HepG2 (cell line): ENCODE data around the gene NME2. TPM values are rescaled to one million over a fixed set of nuclear protein-coding genes. Genes with fewer than 3 reads are reported as not detected.
A peak's percentile ranks its signal among the peaks of the same experiment; 100 is the strongest.

Experiments used
- ARNTL ChIP-seq: sonication (generic); formaldehyde crosslinking; IDR thresholded peaks from 2 replicates; pipeline ENCODE4 v1.4.0; 2020; ENCODE audit warnings: mild to moderate bottlenecking, missing genetic modification reagents
- FOXO1 ChIP-seq: sonication (generic); formaldehyde crosslinking; IDR thresholded peaks from 2 replicates; pipeline ENCODE4 v1.4.0; 2020; ENCODE audit warnings: missing genetic modification reagents
- HOXA3 ChIP-seq: sonication (generic); formaldehyde crosslinking; IDR thresholded peaks from 2 replicates; pipeline ENCODE4 v1.5.0; 2020; ENCODE audit warnings: missing genetic modification reagents
- ISX ChIP-seq: sonication (generic); formaldehyde crosslinking; conservative IDR thresholded peaks from 2 replicates; pipeline ENCODE4 v1.5.0; 2020; ENCODE audit warnings: missing genetic modification reagents
- PLRG1 ChIP-seq: fragments of 450-650 bp; conservative IDR thresholded peaks from 2 replicates; pipeline ENCODE4 v1.6.1; 2016
- SIN3A ChIP-seq: IDR thresholded peaks from 2 replicates; pipeline ENCODE4 v1.6.1; 2011; ENCODE audit warnings: low read depth, mild to moderate bottlenecking, control low read depth, low read length, borderline replicate concordance
- ZNF253 ChIP-seq: sonication (generic); formaldehyde crosslinking; IDR thresholded peaks from 2 replicates; pipeline ENCODE4 v1.8.0; 2022; ENCODE audit warnings: mild to moderate bottlenecking, missing genetic modification reagents, borderline replicate concordance
- ZNF326 ChIP-seq: sonication (generic); formaldehyde crosslinking; IDR thresholded peaks from 2 replicates; pipeline ENCODE4 v1.4.0; 2020; ENCODE audit warnings: missing genetic modification reagents, borderline replicate concordance
- ZNF496 ChIP-seq: sonication (generic); formaldehyde crosslinking; IDR thresholded peaks from 2 replicates; pipeline ENCODE4 v1.8.1; 2023; ENCODE audit warnings: mild to moderate bottlenecking, moderate library complexity, missing genetic modification reagents; ENCODE audit not compliant: insufficient replicate concordance
- ZNF777 ChIP-seq: sonication (generic); formaldehyde crosslinking; IDR thresholded peaks from 2 replicates; pipeline ENCODE4 v1.4.0; 2020; ENCODE audit warnings: missing genetic modification reagents
- ZNF790 ChIP-seq: sonication (generic); formaldehyde crosslinking; IDR thresholded peaks from 2 replicates; pipeline ENCODE4 v1.8.0; 2022; ENCODE audit warnings: missing genetic modification reagents, mild to moderate bottlenecking, borderline replicate concordance
- polyA plus RNA-seq, 8 experiments: library from polyadenylated mRNA; depleted of rRNA in 3 of 8; stranded (reverse) in 7 of 8; unstranded in 1 of 8; fragments of >200 nt; fragmentation: Illumina TruSeq in 4 of 8; extraction: Trizol in 4 of 8; gene quantifications; 2 replicates each; pipeline versions ENCODE4 v1.2.1 to v1.2.3, GENCODE V29; 2011 to 2016; ENCODE audit warnings: low read depth in 4 of 8, missing spikeins in 1 of 8, mixed read lengths in 1 of 8; ENCODE audit not compliant: insufficient read depth in 1 of 8
- total RNA-seq, 5 experiments: library from RNA; depleted of rRNA; stranded (reverse); fragments of >200 nt; fragmentation: Illumina TruSeq; extraction: Trizol; gene quantifications; 2 replicates each; pipeline ENCODE4 v1.2.3, GENCODE V29; 2016; ENCODE audit warnings: low read depth in 1 of 5
- TF ChIP-seq, protein P1 (sequence below): sonication (generic); formaldehyde crosslinking; IDR thresholded peaks from 2 replicates; pipeline ENCODE4 v1.4.0; 2020; ENCODE audit warnings: missing genetic modification reagents, low read depth, mild to moderate bottlenecking, borderline replicate concordance
- TF ChIP-seq, protein P2 (sequence below): sonication (generic); formaldehyde crosslinking; IDR thresholded peaks from 2 replicates; pipeline ENCODE4 v1.5.0; 2020; ENCODE audit warnings: missing genetic modification reagents
- TF ChIP-seq, protein P3 (sequence below): sonication (generic); formaldehyde crosslinking; IDR thresholded peaks from 2 replicates; pipeline ENCODE4 v1.4.0; 2020; ENCODE audit warnings: missing genetic modification reagents, mild to moderate bottlenecking, borderline replicate concordance
- TF ChIP-seq, protein P4 (sequence below), 2 experiments: sonication (generic) in 1 of 2; formaldehyde crosslinking in 1 of 2; IDR thresholded peaks; 2 replicates each; pipeline versions ENCODE4 v1.5.1 to v1.6.1; 2011 to 2020; ENCODE audit warnings: borderline replicate concordance in 1 of 2, low read depth in 1 of 2, low read length in 1 of 2, mild to moderate bottlenecking in 1 of 2, missing genetic modification reagents in 1 of 2, moderate library complexity in 1 of 2
- TF ChIP-seq, protein P5 (sequence below): sonication (generic); formaldehyde crosslinking; IDR thresholded peaks from 2 replicates; pipeline ENCODE4 v1.8.0; 2023; ENCODE audit warnings: mild to moderate bottlenecking, missing genetic modification reagents
- TF ChIP-seq, protein P6 (sequence below), 2 experiments: fragments of 450-650 bp in 1 of 2; sonication (generic) in 1 of 2; formaldehyde crosslinking; IDR thresholded peaks; 2 replicates each; pipeline versions ENCODE4 v1.5.0 to v1.8.0; 2020 to 2022; ENCODE audit warnings: mild to moderate bottlenecking in 1 of 2, missing genetic modification reagents in 1 of 2
- TF ChIP-seq, protein P7 (sequence below): sonication (generic); formaldehyde crosslinking; IDR thresholded peaks from 2 replicates; pipeline ENCODE4 v1.8.1; 2023; ENCODE audit warnings: missing genetic modification reagents, inconsistent platforms, borderline replicate concordance

Gene NME2
- total and polyA plus RNA-seq, 2 of the 13 experiments (the other 11 are each of a cell fraction or from before 2014, with no cell fraction given) = 790 to 1,213 TPM

DNA sequence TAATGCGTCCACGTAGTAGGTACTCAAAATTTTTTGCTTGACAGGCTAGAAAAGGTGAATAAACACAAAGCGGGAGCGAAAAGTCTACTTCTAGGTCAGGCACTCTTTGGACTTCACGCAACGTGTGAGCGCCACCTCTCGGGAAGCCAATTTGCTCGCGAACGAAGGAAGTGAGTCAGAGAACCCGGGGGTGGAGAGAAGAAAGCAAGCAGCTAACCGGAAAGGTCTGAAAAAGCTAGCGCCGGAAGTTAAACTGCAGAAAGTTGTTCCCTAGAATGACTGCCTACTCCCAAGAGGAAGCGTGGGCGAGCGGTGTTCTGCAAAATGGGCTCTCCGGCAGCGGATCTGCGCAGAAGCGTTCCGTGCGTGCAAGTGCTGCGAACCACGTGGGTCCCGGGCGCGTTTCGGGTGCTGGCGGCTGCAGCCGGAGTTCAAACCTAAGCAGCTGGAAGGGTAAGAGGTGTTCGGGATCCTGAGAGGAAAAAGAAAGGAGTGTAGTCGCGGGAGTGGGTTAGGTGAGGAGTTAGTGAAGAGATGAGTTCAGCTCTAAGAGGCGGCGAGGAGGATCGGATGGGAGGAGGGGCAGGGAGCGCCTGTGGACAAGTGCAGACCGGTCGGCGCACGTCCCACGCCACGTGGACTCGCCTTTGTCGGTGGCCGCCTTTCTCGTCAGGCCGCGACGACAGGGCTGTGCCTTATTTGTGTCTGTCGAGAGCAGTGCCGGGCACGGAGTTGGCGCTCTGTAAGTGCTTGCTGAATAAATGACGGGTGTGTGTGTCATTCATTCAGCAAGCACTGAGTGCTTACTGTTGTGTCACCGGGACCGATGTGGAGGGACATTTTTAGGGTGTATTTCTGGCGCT, 12.8 kb upstream of the NME2 start, which contains the start of gene NME1 (continued):
- peak; percentile 76 for TF ChIP-seq ZNF777 (CRISPR knock-in tag)
- TF ChIP-seq, protein P1, sequence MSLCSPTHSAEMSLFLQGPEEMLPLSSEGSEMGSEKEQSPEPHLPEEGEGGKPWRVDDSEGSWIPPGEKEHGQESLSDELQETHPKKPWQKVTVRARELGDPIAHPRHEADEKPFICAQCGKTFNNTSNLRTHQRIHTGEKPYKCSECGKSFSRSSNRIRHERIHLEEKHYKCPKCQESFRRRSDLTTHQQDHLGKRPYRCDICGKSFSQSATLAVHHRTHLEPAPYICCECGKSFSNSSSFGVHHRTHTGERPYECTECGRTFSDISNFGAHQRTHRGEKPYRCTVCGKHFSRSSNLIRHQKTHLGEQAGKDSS (CRISPR knock-in tag) = peak; percentile 99
- TF ChIP-seq, protein P2, sequence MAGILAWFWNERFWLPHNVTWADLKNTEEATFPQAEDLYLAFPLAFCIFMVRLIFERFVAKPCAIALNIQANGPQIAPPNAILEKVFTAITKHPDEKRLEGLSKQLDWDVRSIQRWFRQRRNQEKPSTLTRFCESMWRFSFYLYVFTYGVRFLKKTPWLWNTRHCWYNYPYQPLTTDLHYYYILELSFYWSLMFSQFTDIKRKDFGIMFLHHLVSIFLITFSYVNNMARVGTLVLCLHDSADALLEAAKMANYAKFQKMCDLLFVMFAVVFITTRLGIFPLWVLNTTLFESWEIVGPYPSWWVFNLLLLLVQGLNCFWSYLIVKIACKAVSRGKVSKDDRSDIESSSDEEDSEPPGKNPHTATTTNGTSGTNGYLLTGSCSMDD (CRISPR knock-in tag) = no peak
- TF ChIP-seq SIN3A = peak; percentile 100
- no peak for TF ChIP-seq ZNF496
- peak; percentile 66 for TF ChIP-seq ZNF253 (CRISPR knock-in tag)
- peak; percentile 93 for TF ChIP-seq ZNF790 (CRISPR knock-in tag)
- peak; percentile 96 for TF ChIP-seq ARNTL (CRISPR knock-in tag)
- TF ChIP-seq ZNF326 (CRISPR knock-in tag) = peak; percentile 30; the same call in 1 of the 2 replicates
- TF ChIP-seq FOXO1 (CRISPR knock-in tag) = peak; percentile 93
- peak; percentile 99 for TF ChIP-seq HOXA3 (CRISPR knock-in tag)
- TF ChIP-seq, protein P3, sequence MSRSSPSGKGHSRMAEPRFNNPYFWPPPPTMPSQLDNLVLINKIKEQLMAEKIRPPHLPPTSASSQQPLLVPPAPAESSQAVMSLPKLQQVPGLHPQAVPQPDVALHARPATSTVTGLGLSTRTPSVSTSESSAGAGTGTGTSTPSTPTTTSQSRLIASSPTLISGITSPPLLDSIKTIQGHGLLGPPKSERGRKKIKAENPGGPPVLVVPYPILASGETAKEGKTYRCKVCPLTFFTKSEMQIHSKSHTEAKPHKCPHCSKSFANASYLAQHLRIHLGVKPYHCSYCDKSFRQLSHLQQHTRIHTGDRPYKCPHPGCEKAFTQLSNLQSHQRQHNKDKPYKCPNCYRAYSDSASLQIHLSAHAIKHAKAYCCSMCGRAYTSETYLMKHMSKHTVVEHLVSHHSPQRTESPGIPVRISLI = peak; percentile 98
- no peak for TF ChIP-seq PLRG1
- TF ChIP-seq, protein P4, sequence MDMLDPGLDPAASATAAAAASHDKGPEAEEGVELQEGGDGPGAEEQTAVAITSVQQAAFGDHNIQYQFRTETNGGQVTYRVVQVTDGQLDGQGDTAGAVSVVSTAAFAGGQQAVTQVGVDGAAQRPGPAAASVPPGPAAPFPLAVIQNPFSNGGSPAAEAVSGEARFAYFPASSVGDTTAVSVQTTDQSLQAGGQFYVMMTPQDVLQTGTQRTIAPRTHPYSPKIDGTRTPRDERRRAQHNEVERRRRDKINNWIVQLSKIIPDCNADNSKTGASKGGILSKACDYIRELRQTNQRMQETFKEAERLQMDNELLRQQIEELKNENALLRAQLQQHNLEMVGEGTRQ (IDR thresholded peaks at IDR 0.05; ENCODE audit: low read depth, low read length) = peak; percentile 77
- TF ChIP-seq, protein P4 (CRISPR knock-in tag; IDR thresholded peaks at IDR 0.05; ENCODE audit: borderline replicate concordance) = peak; percentile 92; the same call in 1 of the 2 replicates
- TF ChIP-seq, protein P5, sequence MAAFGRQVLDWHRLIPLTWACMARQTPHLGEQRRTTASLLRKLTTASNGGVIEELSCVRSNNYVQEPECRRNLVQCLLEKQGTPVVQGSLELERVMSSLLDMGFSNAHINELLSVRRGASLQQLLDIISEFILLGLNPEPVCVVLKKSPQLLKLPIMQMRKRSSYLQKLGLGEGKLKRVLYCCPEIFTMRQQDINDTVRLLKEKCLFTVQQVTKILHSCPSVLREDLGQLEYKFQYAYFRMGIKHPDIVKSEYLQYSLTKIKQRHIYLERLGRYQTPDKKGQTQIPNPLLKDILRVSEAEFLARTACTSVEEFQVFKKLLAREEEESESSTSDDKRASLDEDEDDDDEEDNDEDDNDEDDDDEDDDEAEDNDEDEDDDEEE (CRISPR knock-in tag) = peak; percentile 97
- TF ChIP-seq ISX (CRISPR knock-in tag) = 0 out of 2 replicates have a peak, but pooled peaks have one; percentile 82
- TF ChIP-seq, protein P6, sequence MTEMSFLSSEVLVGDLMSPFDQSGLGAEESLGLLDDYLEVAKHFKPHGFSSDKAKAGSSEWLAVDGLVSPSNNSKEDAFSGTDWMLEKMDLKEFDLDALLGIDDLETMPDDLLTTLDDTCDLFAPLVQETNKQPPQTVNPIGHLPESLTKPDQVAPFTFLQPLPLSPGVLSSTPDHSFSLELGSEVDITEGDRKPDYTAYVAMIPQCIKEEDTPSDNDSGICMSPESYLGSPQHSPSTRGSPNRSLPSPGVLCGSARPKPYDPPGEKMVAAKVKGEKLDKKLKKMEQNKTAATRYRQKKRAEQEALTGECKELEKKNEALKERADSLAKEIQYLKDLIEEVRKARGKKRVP (CRISPR knock-in tag; IDR thresholded peaks at IDR 0.05) = no peak; a peak in 2 of 4 replicates
- TF ChIP-seq, protein P7, sequence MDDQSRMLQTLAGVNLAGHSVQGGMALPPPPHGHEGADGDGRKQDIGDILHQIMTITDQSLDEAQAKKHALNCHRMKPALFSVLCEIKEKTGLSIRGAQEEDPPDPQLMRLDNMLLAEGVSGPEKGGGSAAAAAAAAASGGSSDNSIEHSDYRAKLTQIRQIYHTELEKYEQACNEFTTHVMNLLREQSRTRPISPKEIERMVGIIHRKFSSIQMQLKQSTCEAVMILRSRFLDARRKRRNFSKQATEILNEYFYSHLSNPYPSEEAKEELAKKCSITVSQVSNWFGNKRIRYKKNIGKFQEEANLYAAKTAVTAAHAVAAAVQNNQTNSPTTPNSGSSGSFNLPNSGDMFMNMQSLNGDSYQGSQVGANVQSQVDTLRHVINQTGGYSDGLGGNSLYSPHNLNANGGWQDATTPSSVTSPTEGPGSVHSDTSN (CRISPR knock-in tag) = no peak
